Hepatocyte (in vitro differentiated cells): ENCODE measurements around the gene TM4SF1. TPM values are rescaled to one million over a fixed set of nuclear protein-coding genes. Genes with fewer than 3 reads are reported as not detected.

Source experiments
- DNase-seq: peaks from one replicate; pipeline ENCODE4 v3.0.0-alpha.2; 2016; ENCODE audit warnings: low spot score
- H2AFZ ChIP-seq: fragments of 200-600 bp; sonication (generic); 2 replicates; pipeline ENCODE4 v1.6.0; 2016; ENCODE audit warnings: antibody characterized with exemption, mild to moderate bottlenecking
- H3K27ac ChIP-seq: fragments of 200-600 bp; sonication (generic); 2 replicates; pipeline ENCODE4 v1.5.1; 2016; ENCODE audit warnings: mild to moderate bottlenecking
- H3K27me3 ChIP-seq: fragments of 200-600 bp; sonication (generic); 2 replicates; pipeline ENCODE4 v1.6.1; 2016
- H3K36me3 ChIP-seq: fragments of 200-600 bp; sonication (generic); replicated peaks from 2 replicates; pipeline ENCODE4 v1.5.1; 2016; ENCODE audit warnings: low read depth; ENCODE audit not compliant: insufficient read depth
- H3K4me1 ChIP-seq: fragments of 200-600 bp; sonication (generic); 2 replicates; pipeline ENCODE4 v1.5.1; 2016; ENCODE audit warnings: mild to moderate bottlenecking, moderate library complexity; ENCODE audit not compliant: insufficient read depth
- H3K4me2 ChIP-seq: fragments of 200-600 bp; sonication (generic); 2 replicates; pipeline ENCODE4 v1.6.0; 2016
- H3K4me3 ChIP-seq: fragments of 200-600 bp; sonication (generic); 2 replicates; pipeline ENCODE4 v1.5.1; 2016; ENCODE audit warnings: mild to moderate bottlenecking
- H3K79me2 ChIP-seq: fragments of 200-600 bp; sonication (generic); 2 replicates; pipeline ENCODE4 v1.6.0; 2017; ENCODE audit warnings: mild to moderate bottlenecking
- H3K9me2 ChIP-seq: fragments of 200-600 bp; sonication (generic); replicated peaks from 2 replicates; pipeline ENCODE4 v1.6.0; 2017; ENCODE audit warnings: mild to moderate bottlenecking; ENCODE audit not compliant: insufficient read depth
- H3K9me3 ChIP-seq: fragments of 200-600 bp; sonication (generic); 2 replicates; pipeline ENCODE4 v1.5.1; 2016; ENCODE audit warnings: low read depth, mild to moderate bottlenecking
- H4K20me1 ChIP-seq: fragments of 200-600 bp; sonication (generic); 2 replicates; pipeline ENCODE4 v1.6.0; 2016; ENCODE audit warnings: mild to moderate bottlenecking; ENCODE audit not compliant: insufficient read depth, poor library complexity, severe bottlenecking
- EZH2 ChIP-seq: fragments of 200-600 bp; sonication (generic); IDR thresholded peaks from 2 replicates; pipeline ENCODE4 v1.6.1; 2016; ENCODE audit warnings: antibody characterized with exemption, mild to moderate bottlenecking, borderline replicate concordance
- EZH2phosphoT487 ChIP-seq: fragments of 200-600 bp; sonication (generic); IDR thresholded peaks from one replicate; pipeline ENCODE4 v1.6.1; 2018; ENCODE audit warnings: antibody characterized with exemption, mild to moderate bottlenecking, low read depth, moderate library complexity; ENCODE audit not compliant: unreplicated experiment, severe bottlenecking
- WGBS: methylation state at CpG from one replicate; pipeline ENCODE4 v1.1.6; 2016; ENCODE audit warnings: low lambda C conversion rate; ENCODE audit errors: missing lambda C conversion rate; 5-methylcytosine and 5-hydroxymethylcytosine counted together
- polyA plus RNA-seq: library from polyadenylated mRNA; unstranded; fragments of >200 nt; fragmentation: Nextera tagmentation; extraction: Ambion mirVana; gene quantifications from 2 replicates; pipeline ENCODE4 v1.2.1, GENCODE V29; 2016
- total RNA-seq: library from RNA; depleted of rRNA; stranded (reverse); fragments of >200 nt; gene quantifications from 2 replicates; pipeline ENCODE4 v1.2.3, GENCODE V29; 2014
- TF ChIP-seq, protein P1 (sequence below): fragments of 200-600 bp; sonication (generic); IDR thresholded peaks from 2 replicates; pipeline ENCODE4 v1.5.1; 2016; ENCODE audit warnings: antibody characterized with exemption, mild to moderate bottlenecking; ENCODE audit not compliant: poor library complexity

TM4SF1 gene
- total and polyA plus RNA-seq, 2 experiments from 2014 or later = 166 to 179 TPM

DNA sequence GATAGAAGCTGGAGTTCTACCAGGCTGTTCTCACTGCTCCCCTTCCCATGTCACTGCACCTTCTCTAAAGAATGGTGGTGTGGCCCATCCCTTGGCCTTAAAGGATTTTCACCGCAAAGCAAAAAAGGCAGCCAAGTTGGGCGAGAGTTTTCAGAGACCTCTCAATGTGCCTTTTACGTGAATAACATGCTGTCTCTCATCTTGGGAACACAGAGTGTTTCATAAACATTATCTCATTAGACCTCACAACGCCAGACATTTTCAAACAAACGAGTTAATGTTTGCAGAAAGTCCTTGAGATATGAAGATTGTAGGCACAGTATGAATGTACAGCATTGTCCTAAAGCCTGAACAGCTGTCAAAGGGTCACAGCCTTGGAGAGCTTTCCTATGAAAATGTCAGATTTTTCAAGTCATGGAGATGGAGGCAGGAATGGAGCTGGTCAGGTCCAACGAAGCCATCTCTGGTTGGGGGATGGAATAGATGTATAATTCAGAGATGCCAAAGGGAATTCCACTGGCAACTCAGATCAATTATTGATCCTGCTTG is 21.3 kb downstream of the TM4SF1 start:
- Histone ChIP-seq H3K27me3 (no peaks in the 10 kb centered on the region), H3K27ac (peak overlapping the region; percentile 86), H3K4me2 (peak overlapping the region; percentile 2), H3K36me3 (no peaks in the 10 kb centered on the region), H3K4me1 (peaks cover 15% of the 10 kb centered on the region), H3K79me2 (no peaks in the 10 kb centered on the region), H3K9me3 (no peaks in the 10 kb centered on the region), H2AFZ (no peak overlapping the region), H3K4me3 (no peak overlapping the region), H4K20me1 (no peaks in the 10 kb centered on the region), H3K9me2 (no peaks in the 10 kb centered on the region)
- DNase-seq = no peak
- TF ChIP-seq, protein P1, sequence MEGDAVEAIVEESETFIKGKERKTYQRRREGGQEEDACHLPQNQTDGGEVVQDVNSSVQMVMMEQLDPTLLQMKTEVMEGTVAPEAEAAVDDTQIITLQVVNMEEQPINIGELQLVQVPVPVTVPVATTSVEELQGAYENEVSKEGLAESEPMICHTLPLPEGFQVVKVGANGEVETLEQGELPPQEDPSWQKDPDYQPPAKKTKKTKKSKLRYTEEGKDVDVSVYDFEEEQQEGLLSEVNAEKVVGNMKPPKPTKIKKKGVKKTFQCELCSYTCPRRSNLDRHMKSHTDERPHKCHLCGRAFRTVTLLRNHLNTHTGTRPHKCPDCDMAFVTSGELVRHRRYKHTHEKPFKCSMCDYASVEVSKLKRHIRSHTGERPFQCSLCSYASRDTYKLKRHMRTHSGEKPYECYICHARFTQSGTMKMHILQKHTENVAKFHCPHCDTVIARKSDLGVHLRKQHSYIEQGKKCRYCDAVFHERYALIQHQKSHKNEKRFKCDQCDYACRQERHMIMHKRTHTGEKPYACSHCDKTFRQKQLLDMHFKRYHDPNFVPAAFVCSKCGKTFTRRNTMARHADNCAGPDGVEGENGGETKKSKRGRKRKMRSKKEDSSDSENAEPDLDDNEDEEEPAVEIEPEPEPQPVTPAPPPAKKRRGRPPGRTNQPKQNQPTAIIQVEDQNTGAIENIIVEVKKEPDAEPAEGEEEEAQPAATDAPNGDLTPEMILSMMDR = no peak
- TF ChIP-seq EZH2phosphoT487 (no peak), EZH2 (no peak)
- 45% methylated on average over 6 of the region's 6 CpGs for WGBS

DNA sequence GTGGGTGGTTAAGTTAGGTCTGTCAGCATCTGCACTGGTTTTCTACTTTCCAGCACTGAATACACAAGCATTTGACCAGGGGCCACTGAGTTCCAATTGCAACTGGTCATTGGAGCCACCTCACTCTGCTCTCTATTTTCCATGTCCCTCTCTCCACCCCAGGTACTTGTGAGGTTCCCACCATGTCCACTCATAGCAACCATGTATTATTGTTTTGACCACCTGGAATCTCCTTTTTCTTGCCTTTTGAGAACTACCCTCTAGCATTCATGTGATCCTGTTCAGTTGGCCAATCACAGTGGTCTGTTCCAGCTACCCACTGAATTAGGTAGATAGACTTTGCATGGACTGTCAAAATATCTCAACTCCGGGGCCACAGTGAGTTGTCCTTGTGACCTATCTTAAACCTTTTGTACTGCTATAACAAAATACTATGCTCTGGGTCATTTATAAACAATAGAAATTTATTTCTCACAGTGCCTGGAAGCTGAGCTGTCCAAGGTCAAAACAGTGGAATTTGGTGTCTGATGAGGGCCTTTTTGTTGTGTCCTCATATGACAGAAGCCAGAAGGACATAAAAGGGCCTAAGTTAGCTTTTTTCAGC is 23.8 kb downstream of the TM4SF1 start:
- H3K27ac ChIP-seq = no peak overlapping the region
- no peaks in the 10 kb centered on the region for H4K20me1 ChIP-seq
- TF ChIP-seq EZH2phosphoT487 = no peak
- TF ChIP-seq, protein P1 = no peak
- 88% methylated on average over 1 of the region's 1 CpG for WGBS
- H2AFZ ChIP-seq = no peak overlapping the region
- H3K36me3 ChIP-seq = no peaks in the 10 kb centered on the region
- H3K9me3 ChIP-seq = no peaks in the 10 kb centered on the region
- H3K27me3 ChIP-seq = no peaks in the 10 kb centered on the region
- no peak overlapping the region for H3K4me3 ChIP-seq
- no peaks in the 10 kb centered on the region for H3K79me2 ChIP-seq
- H3K9me2 ChIP-seq = no peaks in the 10 kb centered on the region
- no peak overlapping the region for H3K4me2 ChIP-seq
- no peak for DNase-seq
- peaks cover 15% of the 10 kb centered on the region for H3K4me1 ChIP-seq

DNA sequence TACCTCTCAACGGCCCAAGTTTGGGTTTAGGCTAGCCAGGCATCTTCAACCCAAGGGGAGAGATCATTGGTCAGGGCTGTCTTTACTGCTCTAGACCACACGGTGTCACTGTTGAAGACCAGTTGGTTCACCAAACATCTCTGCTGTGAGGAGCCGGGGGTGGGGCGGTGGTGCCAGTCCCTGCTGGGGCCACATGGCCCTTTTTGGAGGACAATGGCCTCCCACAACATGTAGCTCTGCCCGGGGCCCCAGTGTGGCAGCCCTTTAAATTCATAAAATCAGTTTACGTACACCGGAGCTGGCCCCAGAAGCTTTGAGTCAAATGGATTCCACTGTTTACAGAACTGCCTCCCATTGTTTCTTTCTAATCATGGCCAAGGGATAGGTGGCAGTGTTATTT is 24.9 kb downstream of the TM4SF1 start:
- Histone ChIP-seq H3K4me3 (no peak overlapping the region), H3K27me3 (no peaks in the 10 kb centered on the region), H4K20me1 (no peaks in the 10 kb centered on the region), H2AFZ (no peak overlapping the region), H3K36me3 (no peaks in the 10 kb centered on the region), H3K27ac (peak overlapping the region; percentile 9), H3K9me3 (no peaks in the 10 kb centered on the region), H3K9me2 (no peaks in the 10 kb centered on the region), H3K4me2 (no peak overlapping the region), H3K79me2 (no peaks in the 10 kb centered on the region), H3K4me1 (peaks cover 15% of the 10 kb centered on the region)
- no peak for TF ChIP-seq EZH2phosphoT487
- TF ChIP-seq, protein P1 = peak; percentile 65
- 40% methylated on average over 7 of the region's 7 CpGs for WGBS
- DNase-seq = peak; percentile 74
